ENCODE measurements around the gene IQSEC1.
A peak's percentile ranks its signal among the peaks of the same experiment; 100 is the strongest.

IQSEC1 gene

DNA sequence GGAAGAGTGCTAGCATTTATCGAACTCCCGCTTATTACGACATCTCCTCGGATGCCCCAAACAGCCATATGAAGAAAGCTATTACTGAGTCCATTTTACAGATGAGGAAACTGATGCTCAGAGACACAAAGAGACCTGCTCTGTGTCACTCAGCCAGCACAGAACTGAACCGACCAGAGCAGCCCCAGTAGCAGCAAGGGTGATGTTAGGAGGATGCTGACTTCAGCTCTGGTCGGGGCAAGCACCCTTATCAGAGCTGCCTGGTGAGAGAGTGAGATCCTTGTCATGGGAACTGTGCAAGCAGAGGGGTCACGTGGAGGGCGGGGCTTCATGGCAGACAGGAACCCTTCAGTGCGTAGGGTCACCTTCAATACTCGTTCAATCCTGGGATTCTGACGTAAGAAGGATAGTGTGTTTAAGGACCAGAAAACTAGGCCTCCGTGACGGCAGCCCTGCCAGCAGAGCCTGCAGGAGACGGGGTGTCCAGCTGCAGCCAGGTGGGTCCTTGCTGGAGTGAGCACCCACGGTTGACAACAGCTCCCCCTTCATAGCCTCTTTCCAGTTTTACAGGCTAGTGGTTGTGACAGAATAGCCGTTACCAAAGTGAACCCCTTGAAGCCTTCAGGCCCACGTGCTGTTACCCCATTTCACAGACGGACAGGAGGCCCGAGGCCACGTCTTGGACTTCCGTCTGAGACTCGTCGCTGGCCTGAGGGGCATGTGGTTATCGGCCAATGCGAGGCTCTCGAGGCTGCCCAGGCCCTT, 12.0 kb upstream of the IQSEC1 start:
- DNase-seq, result no peak

DNA sequence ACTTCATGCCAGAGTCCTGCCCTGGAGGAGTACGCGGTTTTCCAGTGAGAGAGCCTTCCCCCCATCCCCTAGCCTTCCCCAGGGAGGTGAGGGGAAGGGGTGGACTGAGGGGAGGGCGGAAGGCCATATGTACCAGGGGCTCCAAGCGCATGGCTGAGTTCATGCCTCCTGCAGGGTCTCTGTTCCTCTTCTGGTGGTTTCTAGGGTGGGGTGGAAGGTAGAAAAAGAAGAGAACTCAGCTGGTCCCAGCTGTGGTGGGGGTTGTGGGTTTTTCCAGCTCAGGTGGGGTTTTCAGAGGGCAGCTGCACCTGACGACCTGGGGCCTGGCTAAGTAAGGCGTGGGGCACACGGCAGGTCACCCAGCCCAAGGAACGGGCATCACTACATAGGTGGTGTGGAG, 10.7 kb upstream of the IQSEC1 start:
- DNase-seq, result no peak

DNA sequence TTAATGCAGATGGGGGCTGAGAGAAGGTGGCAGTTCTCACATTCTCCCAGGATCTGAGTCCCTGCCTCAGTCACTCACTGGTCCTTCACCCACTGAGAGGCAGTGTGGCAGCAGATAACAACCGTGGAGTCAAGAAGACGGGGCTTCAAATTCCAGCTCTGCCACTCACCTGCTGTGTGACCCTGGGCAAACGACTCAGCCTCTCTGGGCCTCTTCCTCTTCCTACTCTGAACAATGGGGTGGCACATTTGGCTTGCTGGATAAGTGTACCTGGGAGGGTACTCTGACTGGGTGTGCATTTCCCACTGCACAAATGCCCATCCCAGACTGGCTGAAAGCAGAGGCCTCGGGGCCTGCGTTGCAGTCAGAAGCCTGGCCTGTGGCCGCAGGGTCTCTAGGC, 10.0 kb upstream of the IQSEC1 start:
- no peak for DNase-seq

- no peak for DNase-seq
These were observed 9.4 kb upstream of the IQSEC1 start for GRCh38 chr3:13082677-13083076.

GRCh38 chr3:13081603-13082360, 8.6 kb upstream of the IQSEC1 start:
- DNase-seq, result peak in 1 of 3 experiments; percentile 17

- DNase-seq, result peak in 1 of 3 experiments; percentile 21
These were observed 7.4 kb upstream of the IQSEC1 start for GRCh38 chr3:13080591-13080990.

GRCh38 chr3:13080026-13080425, 6.8 kb upstream of the IQSEC1 start:
- DNase-seq, result no peak

DNA sequence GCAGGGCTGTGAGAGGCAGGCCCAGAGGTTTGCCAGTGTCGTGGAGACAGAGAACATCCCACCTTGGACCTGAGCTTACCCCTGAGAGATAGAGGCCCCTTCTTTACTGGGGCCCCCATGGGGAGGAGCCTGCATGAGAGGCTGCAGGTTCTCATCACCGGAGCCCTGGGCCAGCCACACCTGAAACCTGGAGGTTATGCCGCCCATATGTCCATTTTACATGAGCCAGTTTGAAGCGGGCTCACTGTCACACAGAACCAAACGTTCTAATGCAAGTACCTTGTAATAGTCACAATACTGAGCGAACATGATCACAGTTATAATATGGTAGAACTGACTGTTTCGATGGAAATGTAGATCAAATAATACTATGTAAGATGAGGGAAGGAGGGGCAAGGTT, 6.3 kb upstream of the IQSEC1 start:
- DNase-seq, result no peak

- DNase-seq, result no peak
These were observed 5.8 kb upstream of the IQSEC1 start for GRCh38 chr3:13079051-13079450.

GRCh38 chr3:13078163-13078905, 5.1 kb upstream of the IQSEC1 start:
- DNase-seq, result peak; percentile 41 to 83 (median 63)

GRCh38 chr3:13077431-13078162, 4.4 kb upstream of the IQSEC1 start:
- DNase-seq, result peak; percentile 44 to 82 (median 73)

GRCh38 chr3:13075986-13076654, 2.9 kb upstream of the IQSEC1 start:
- DNase-seq, result no peak

GRCh38 chr3:13075318-13075717, 2.1 kb upstream of the IQSEC1 start:
- DNase-seq, result no peak

GRCh38 chr3:13074006-13074375, 762 bp upstream of the IQSEC1 start:
- no peak for DNase-seq

GRCh38 chr3:13072600-13073325, 466 bp downstream of the IQSEC1 start:
- DNase-seq, result peak in 2 of 3 experiments; percentile 81 to 88

DNA sequence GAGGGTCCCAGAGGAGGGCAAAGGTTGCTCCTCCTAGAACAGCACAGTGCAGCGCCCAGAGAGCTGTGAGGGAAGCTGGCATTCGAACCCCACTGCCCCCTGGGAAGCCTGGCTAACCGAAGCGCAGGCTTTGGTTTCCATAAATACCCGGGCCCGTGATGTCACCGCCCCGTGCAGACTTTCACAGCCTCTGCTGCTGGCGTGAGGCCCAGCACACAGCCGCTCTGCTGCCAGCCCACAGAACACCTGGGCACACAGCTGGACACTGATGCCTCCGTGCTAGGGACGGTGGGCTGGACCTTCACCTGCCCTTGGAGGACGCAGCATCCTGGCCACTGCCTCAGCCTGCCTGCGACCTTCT, 1.0 kb downstream of the IQSEC1 start:
- peak in 2 of 3 experiments; percentile 53 to 69 for DNase-seq

GRCh38 chr3:13071695-13072094, 1.5 kb downstream of the IQSEC1 start:
- DNase-seq, result no peak

GRCh38 chr3:13070391-13071070, 2.7 kb downstream of the IQSEC1 start:
- no peak for DNase-seq

DNA sequence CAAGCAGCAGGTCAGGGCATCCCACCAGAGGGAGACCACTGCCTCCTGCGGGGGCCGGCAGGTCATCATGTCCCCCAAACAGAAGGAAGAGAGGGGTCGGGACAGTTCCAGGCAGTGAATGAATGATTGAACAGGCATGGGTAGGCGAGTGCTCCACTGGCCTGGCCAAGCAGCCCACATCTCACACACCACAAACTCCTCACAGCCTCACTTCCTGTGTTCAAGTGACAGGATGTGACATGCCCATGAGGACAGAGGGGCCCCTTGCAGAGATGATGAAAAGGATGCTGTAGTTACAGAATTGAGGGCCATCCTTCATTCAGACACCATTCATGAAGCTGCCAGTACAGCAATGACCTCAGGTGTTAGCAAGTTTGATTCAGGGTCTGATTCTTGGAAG, 3.7 kb downstream of the IQSEC1 start:
- no peak for DNase-seq

DNA sequence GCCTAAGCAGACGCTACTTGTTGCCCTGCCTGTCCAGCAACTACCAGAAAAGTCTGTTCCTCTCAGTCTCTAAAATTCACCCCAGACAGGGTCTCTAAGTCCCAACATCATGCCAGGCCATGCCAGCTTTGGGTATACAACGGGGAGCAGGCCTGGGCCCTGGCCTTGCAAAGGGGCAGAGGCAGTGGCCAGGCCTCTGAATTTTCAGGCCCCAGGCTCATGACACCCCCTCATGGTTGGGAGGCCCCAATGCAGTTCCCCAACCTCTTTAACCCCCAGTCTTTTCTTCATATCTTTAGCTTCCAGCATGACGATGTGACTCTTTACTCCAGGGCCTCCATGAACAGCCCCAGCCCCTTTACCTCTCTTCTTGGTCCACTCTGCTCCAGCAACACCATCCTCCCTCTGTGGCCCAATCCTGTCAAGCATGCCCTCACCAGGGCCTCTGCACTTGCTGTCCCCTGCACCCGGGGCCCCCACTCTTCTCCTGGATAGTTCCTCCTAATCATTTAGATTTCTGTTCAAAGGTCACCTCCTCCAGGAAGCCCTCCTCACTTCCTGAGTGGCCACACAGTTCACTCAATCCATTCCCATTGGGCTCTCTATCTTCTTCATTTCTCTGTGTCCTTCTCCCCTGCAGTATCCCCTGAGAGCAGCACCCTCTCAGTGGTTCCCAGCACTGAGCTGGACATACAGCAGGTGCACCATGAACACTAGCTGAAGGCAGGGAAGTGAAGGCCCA, 4.8 kb downstream of the IQSEC1 start:
- DNase-seq, result no peak

Measured in NCI-H1417 (cell line).